K562 (cell line): ENCODE results near the gene C1orf174. TPM values are rescaled to one million over a fixed set of nuclear protein-coding genes. Genes with fewer than 3 reads are reported as not detected.

Experiments used
- CBX2 ChIP-seq: fragments of 200-600 bp; sonication (generic); IDR thresholded peaks from one replicate; pipeline ENCODE4 v1.6.1; 2012; ENCODE audit warnings: mild to moderate bottlenecking, low read length, inconsistent platforms; ENCODE audit not compliant: insufficient read depth, poor library complexity, severe bottlenecking
- CHCHD3 ChIP-seq: fragments of 250-450 bp; sonication (Bioruptor Pico); IDR thresholded peaks from 2 replicates; pipeline ENCODE4 v2.1.2; 2022; ENCODE audit warnings: mild to moderate bottlenecking
- E2F4 ChIP-seq: sonication (generic); formaldehyde crosslinking; IDR thresholded peaks from 2 replicates; pipeline ENCODE4 v1.8.0; 2022; ENCODE audit warnings: mild to moderate bottlenecking, low read depth, missing genetic modification reagents
- GABPB2 ChIP-seq: fragments of 250-450 bp; sonication (Bioruptor Pico); conservative IDR thresholded peaks from 2 replicates; pipeline ENCODE4 v1.5.1; 2021; ENCODE audit warnings: mild to moderate bottlenecking
- MED1 ChIP-seq: sonication (generic); formaldehyde crosslinking; IDR thresholded peaks from 2 replicates; pipeline ENCODE4 v1.8.1; 2023; ENCODE audit warnings: missing genetic modification reagents, borderline replicate concordance
- PHF20 ChIP-seq: fragments of 450-650 bp; IDR thresholded peaks from 2 replicates; pipeline ENCODE4 v1.6.1; 2018; ENCODE audit not compliant: partially characterized antibody
- POLR2G ChIP-seq: fragments of 200-400 bp; formaldehyde crosslinking; IDR thresholded peaks from 2 replicates; pipeline ENCODE4 v1.6.1; 2017; ENCODE audit warnings: low read depth, mild to moderate bottlenecking, antibody characterized with exemption, low read length, moderate library complexity
- SMAD4 ChIP-seq: fragments of 250-450 bp; sonication (Bioruptor Pico); conservative IDR thresholded peaks from 2 replicates; pipeline ENCODE4 v1.8.0; 2021; ENCODE audit warnings: inconsistent platforms, mild to moderate bottlenecking, moderate library complexity
- SMARCA4 ChIP-seq: fragments of 450-650 bp; IDR thresholded peaks from 2 replicates; pipeline ENCODE4 v1.6.1; 2016
- ZNF133 ChIP-seq: fragments of 250-450 bp; sonication (Bioruptor Pico); IDR thresholded peaks from 2 replicates; pipeline ENCODE4 v1.4.0; 2020; ENCODE audit warnings: mild to moderate bottlenecking
- polyA plus RNA-seq, 8 experiments: library from polyadenylated mRNA; depleted of rRNA in 4 of 8; stranded (reverse) in 5 of 8; unstranded in 3 of 8; fragments of >200 nt; fragmentation: Nextera tagmentation in 2 of 8; fragmentation: Illumina TruSeq in 1 of 8; extraction: Ambion mirVana in 2 of 8; extraction: Trizol in 1 of 8; gene quantifications; 2 replicates each; pipeline versions ENCODE4 v1.2.1 to v1.2.3, GENCODE V29; 2011 to 2014; ENCODE audit warnings: inconsistent platforms in 1 of 8, missing spikeins in 1 of 8
- total RNA-seq, 7 experiments: library from RNA; depleted of rRNA in 6 of 7; stranded (reverse); fragments of >200 nt in 6 of 7; fragmentation: Illumina TruSeq in 2 of 7; extraction: Trizol in 2 of 7; gene quantifications; 2 replicates each; pipeline versions ENCODE4 v1.2.1 to v1.2.3, GENCODE V29; 2011 to 2021; ENCODE audit warnings: low replicate concordance in 1 of 7
- TF ChIP-seq, protein P1 (sequence below), 2 experiments: fragments of 450-650 bp in 1 of 2; sonication (generic) in 1 of 2; formaldehyde crosslinking in 1 of 2; IDR thresholded peaks; 2 replicates each; pipeline versions ENCODE4 v1.7.1 to v1.9.0; 2016 to 2022; ENCODE audit warnings: inconsistent platforms in 1 of 2, mild to moderate bottlenecking in 1 of 2, missing genetic modification reagents in 1 of 2
- TF ChIP-seq, protein P2 (sequence below): fragments of 250-450 bp; sonication (Bioruptor Pico); IDR thresholded peaks from 2 replicates; pipeline ENCODE4 v1.8.0; 2022; ENCODE audit warnings: inconsistent platforms, mild to moderate bottlenecking, moderate library complexity, borderline replicate concordance
- TF ChIP-seq, protein P3 (sequence below): fragments of 250-450 bp; sonication (Bioruptor Pico); IDR thresholded peaks from 2 replicates; pipeline ENCODE4 v1.5.0; 2020; ENCODE audit warnings: mild to moderate bottlenecking, borderline replicate concordance

Gene C1orf174
- total and polyA plus RNA-seq, 9 of the 15 experiments (the other 6 are each of a cell fraction or from before 2014, with no cell fraction given), result 38.5 to 64.9 (median 45.4) TPM

DNA sequence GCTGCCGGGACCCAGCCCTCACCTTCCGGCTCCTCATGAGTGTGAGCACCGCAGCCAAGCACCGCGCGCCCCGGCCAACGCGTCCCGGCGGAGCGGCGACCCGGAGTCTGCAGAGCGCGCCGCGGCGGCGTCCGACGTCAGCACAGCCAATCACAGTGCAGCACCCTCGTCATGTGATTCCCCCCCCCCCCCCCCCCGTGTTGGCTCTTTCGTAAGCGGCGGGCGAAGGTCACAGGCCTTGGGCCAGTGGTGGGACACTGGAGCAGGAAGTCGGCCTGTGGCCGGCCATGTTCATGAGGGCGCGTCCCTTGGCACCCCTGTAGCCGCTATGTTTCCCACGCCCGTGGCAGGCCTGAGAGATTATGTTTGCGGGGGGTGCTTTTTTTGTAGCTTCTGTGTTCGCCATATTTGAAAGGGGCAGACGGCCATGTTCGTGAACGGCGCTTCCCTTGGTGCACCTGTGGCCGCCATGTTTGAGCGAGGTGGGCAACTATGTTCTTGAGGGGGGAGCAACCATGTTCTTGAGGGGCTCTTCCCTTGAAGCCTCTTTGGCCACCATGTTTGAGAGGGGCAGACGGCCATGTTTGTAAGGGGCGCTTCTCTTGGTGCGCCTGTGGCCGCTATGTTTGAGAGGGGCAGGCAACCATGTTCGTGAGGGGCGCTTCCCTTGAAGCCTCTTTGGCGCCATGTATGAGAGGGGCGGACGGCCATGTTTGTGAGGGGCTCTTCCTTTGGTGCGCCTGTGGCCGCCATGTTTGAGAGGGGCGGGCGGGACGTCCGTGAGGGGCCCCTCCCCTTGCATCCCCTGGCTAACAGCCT, at the start of gene C1orf174 (continued):
- TF ChIP-seq CHCHD3 (no peak), POLR2G (peak; percentile 93), PHF20 (peak; percentile 64), SMAD4 (CRISPR knock-in tag) (peak; percentile 84), E2F4 (CRISPR knock-in tag) (peak; percentile 66; the same call in 1 of the 2 replicates), GABPB2 (CRISPR knock-in tag) (no peak), ZNF133 (no peak), MED1 (no peak), SMARCA4 (no peak), CBX2 (no peak)
- TF ChIP-seq, protein P1, sequence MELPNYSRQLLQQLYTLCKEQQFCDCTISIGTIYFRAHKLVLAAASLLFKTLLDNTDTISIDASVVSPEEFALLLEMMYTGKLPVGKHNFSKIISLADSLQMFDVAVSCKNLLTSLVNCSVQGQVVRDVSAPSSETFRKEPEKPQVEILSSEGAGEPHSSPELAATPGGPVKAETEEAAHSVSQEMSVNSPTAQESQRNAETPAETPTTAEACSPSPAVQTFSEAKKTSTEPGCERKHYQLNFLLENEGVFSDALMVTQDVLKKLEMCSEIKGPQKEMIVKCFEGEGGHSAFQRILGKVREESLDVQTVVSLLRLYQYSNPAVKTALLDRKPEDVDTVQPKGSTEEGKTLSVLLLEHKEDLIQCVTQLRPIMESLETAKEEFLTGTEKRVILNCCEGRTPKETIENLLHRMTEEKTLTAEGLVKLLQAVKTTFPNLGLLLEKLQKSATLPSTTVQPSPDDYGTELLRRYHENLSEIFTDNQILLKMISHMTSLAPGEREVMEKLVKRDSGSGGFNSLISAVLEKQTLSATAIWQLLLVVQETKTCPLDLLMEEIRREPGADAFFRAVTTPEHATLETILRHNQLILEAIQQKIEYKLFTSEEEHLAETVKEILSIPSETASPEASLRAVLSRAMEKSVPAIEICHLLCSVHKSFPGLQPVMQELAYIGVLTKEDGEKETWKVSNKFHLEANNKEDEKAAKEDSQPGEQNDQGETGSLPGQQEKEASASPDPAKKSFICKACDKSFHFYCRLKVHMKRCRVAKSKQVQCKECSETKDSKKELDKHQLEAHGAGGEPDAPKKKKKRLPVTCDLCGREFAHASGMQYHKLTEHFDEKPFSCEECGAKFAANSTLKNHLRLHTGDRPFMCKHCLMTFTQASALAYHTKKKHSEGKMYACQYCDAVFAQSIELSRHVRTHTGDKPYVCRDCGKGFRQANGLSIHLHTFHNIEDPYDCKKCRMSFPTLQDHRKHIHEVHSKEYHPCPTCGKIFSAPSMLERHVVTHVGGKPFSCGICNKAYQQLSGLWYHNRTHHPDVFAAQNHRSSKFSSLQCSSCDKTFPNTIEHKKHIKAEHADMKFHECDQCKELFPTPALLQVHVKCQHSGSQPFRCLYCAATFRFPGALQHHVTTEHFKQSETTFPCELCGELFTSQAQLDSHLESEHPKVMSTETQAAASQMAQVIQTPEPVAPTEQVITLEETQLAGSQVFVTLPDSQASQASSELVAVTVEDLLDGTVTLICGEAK (IDR thresholded peaks at IDR 0.05), result peak; percentile 70
- TF ChIP-seq, protein P1 (CRISPR knock-in tag; IDR thresholded peaks at IDR 0.05), result no peak
- TF ChIP-seq, protein P2, sequence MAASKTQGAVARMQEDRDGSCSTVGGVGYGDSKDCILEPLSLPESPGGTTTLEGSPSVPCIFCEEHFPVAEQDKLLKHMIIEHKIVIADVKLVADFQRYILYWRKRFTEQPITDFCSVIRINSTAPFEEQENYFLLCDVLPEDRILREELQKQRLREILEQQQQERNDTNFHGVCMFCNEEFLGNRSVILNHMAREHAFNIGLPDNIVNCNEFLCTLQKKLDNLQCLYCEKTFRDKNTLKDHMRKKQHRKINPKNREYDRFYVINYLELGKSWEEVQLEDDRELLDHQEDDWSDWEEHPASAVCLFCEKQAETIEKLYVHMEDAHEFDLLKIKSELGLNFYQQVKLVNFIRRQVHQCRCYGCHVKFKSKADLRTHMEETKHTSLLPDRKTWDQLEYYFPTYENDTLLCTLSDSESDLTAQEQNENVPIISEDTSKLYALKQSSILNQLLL (CRISPR knock-in tag), result no peak
- TF ChIP-seq, protein P3, sequence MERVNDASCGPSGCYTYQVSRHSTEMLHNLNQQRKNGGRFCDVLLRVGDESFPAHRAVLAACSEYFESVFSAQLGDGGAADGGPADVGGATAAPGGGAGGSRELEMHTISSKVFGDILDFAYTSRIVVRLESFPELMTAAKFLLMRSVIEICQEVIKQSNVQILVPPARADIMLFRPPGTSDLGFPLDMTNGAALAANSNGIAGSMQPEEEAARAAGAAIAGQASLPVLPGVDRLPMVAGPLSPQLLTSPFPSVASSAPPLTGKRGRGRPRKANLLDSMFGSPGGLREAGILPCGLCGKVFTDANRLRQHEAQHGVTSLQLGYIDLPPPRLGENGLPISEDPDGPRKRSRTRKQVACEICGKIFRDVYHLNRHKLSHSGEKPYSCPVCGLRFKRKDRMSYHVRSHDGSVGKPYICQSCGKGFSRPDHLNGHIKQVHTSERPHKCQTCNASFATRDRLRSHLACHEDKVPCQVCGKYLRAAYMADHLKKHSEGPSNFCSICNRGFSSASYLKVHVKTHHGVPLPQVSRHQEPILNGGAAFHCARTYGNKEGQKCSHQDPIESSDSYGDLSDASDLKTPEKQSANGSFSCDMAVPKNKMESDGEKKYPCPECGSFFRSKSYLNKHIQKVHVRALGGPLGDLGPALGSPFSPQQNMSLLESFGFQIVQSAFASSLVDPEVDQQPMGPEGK, result no peak
